HL-60 (cell line): ENCODE measurements around the gene BCAR3.

Experiments used
- DNase-seq, 2 experiments: peaks; one replicate each; pipeline ENCODE4 v3.0.0-alpha.2; 2010 to 2020; ENCODE audit warnings: low read depth in 1 of 2, low spot score in 1 of 2
- H3K27ac ChIP-seq: fragments of 250-450 bp; sonication (Bioruptor Pico); replicated peaks from 2 replicates; pipeline ENCODE4 v1.5.1; 2020; ENCODE audit warnings: mild to moderate bottlenecking, moderate library complexity
- H3K27me3 ChIP-seq: fragments of 250-450 bp; sonication (Bioruptor Pico); 2 replicates; pipeline ENCODE4 v1.5.1; 2021; ENCODE audit warnings: mild to moderate bottlenecking, moderate library complexity; ENCODE audit not compliant: insufficient read depth, poor library complexity, severe bottlenecking
- H3K4me3 ChIP-seq: replicated peaks from 2 replicates; pipeline ENCODE4 v1.5.1; 2011; ENCODE audit warnings: mild to moderate bottlenecking, control low read depth, low read length; ENCODE audit not compliant: insufficient read depth
- GABPA ChIP-seq: IDR thresholded peaks from 2 replicates; pipeline ENCODE4 v1.6.1; 2012; ENCODE audit warnings: low read depth
- POLR2AphosphoS5 ChIP-seq: IDR thresholded peaks from 2 replicates; pipeline ENCODE4 v1.6.1; 2012; ENCODE audit warnings: low read depth
- REST ChIP-seq: IDR thresholded peaks from 2 replicates; pipeline ENCODE4 v1.6.1; 2012; ENCODE audit warnings: low read depth; ENCODE audit not compliant: insufficient replicate concordance
- SPI1 ChIP-seq: IDR thresholded peaks from 2 replicates; pipeline ENCODE4 v1.6.1; 2012; ENCODE audit warnings: low read depth, mild to moderate bottlenecking, borderline replicate concordance
- TF ChIP-seq, protein P1 (sequence below): IDR thresholded peaks from one replicate; pipeline ENCODE4 v1.5.1; 2011; ENCODE audit warnings: low read length, control low read depth, inconsistent platforms; ENCODE audit not compliant: insufficient read depth

The BCAR3 gene

DNA sequence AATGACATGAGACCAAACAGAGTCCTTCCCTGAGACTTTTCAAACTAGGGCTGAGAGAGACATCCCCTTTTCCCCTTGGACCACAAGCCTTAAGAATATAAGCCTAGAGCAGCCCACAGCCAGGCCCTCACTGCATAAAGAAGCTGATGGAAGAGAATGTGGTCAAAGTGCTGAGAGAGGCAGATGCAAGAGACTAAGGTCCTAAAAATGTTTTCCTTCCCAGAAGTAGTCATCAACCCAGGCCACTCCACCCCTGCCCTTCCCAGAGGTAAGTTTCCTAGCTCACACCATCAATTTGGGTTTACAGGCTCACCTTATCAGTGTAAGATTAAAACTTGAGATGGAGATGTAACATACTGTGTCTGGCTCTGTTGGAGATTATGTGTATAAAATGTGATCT is 58.2 kb downstream of the BCAR3 start:
- no peak overlapping the region for H3K27ac ChIP-seq
- H3K27me3 ChIP-seq, result no peaks in the 10 kb centered on the region
- no peak overlapping the region for H3K4me3 ChIP-seq
- DNase-seq, result no peak
- TF ChIP-seq REST (no peak), SPI1 (no peak), POLR2AphosphoS5 (no peak), GABPA (no peak)
- TF ChIP-seq, protein P1, sequence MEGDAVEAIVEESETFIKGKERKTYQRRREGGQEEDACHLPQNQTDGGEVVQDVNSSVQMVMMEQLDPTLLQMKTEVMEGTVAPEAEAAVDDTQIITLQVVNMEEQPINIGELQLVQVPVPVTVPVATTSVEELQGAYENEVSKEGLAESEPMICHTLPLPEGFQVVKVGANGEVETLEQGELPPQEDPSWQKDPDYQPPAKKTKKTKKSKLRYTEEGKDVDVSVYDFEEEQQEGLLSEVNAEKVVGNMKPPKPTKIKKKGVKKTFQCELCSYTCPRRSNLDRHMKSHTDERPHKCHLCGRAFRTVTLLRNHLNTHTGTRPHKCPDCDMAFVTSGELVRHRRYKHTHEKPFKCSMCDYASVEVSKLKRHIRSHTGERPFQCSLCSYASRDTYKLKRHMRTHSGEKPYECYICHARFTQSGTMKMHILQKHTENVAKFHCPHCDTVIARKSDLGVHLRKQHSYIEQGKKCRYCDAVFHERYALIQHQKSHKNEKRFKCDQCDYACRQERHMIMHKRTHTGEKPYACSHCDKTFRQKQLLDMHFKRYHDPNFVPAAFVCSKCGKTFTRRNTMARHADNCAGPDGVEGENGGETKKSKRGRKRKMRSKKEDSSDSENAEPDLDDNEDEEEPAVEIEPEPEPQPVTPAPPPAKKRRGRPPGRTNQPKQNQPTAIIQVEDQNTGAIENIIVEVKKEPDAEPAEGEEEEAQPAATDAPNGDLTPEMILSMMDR, result no peak

GRCh38 chr1:93621246-93621645 is 60.4 kb downstream of the BCAR3 start:
- TF ChIP-seq, protein P1, result no peak
- TF ChIP-seq GABPA (no peak), POLR2AphosphoS5 (no peak), REST (no peak), SPI1 (no peak)
- H3K27me3 ChIP-seq, result no peaks in the 10 kb centered on the region
- no peak overlapping the region for H3K4me3 ChIP-seq
- no peak for DNase-seq
- no peak overlapping the region for H3K27ac ChIP-seq

DNA sequence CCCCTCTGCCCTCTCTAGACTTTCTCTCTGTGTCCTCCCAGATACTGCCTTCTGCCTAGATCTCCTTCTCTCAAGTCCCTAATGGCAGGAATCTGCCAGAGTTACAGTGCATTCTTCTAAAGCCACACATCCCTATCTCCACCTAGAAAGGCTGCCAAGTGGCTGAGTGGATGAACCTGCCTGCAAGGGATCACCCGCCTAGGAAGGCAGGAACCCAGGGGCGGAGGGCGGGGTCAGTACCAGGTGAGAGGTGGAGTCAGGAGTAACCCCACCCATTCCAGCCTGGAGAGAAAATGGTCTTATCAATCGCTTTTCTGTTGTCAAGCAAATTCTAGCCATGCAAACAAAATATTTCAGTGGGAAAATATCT is 60.8 kb downstream of the BCAR3 start:
- H3K27ac ChIP-seq, result no peak overlapping the region
- H3K4me3 ChIP-seq, result no peak overlapping the region
- TF ChIP-seq REST (no peak), POLR2AphosphoS5 (no peak), GABPA (no peak)
- TF ChIP-seq, protein P1, result no peak
- DNase-seq, result no peak
- no peaks in the 10 kb centered on the region for H3K27me3 ChIP-seq
